ENCODE data around the gene ASCC1. TPM values are rescaled to one million over a fixed set of nuclear protein-coding genes. Genes with fewer than 3 reads are reported as not detected.
A peak's percentile ranks its signal among the peaks of the same experiment; 100 is the strongest.

The ASCC1 gene
- total and polyA plus RNA-seq, 2 of the 13 experiments (the other 11 are each of a cell fraction or from before 2014, with no cell fraction given) = 21.6 to 30.1 TPM

GRCh38 chr10:72096115-72097000 is 119.7 kb downstream of the ASCC1 start (continued):
- no peak for TF ChIP-seq ZSCAN30 (CRISPR knock-in tag; IDR thresholded peaks at IDR 0.05)
- 0 out of 2 replicates have a peak, but pooled peaks have one; percentile 40 for TF ChIP-seq POGK (CRISPR knock-in tag; conservative IDR thresholded peaks at IDR 0.05)
- no peak for TF ChIP-seq SOX6 (IDR thresholded peaks at IDR 0.05)
- peak; percentile 46; the same call in 1 of the 2 replicates for TF ChIP-seq SOX6 (CRISPR knock-in tag; IDR thresholded peaks at IDR 0.05)
- TF ChIP-seq PLSCR1 (CRISPR knock-in tag; IDR thresholded peaks at IDR 0.05; ENCODE audit: borderline replicate concordance) = no peak
- TF ChIP-seq ZNF121 (CRISPR knock-in tag; IDR thresholded peaks at IDR 0.05) = no peak
- TF ChIP-seq ZNF660 (CRISPR knock-in tag; IDR thresholded peaks at IDR 0.05; ENCODE audit: borderline replicate concordance, low read depth) = no peak
- no peak for TF ChIP-seq NFKB2 (CRISPR knock-in tag; IDR thresholded peaks at IDR 0.05; ENCODE audit: borderline replicate concordance)
- no peak for TF ChIP-seq HOXD1 (CRISPR knock-in tag; IDR thresholded peaks at IDR 0.05)
- no peak for TF ChIP-seq MBD4 (IDR thresholded peaks at IDR 0.05; ENCODE audit: borderline replicate concordance, low read length)
- TF ChIP-seq MAX (IDR thresholded peaks at IDR 0.05) = no peak; the same call in 1 of the 2 replicates
- peak; percentile 51; the same call in 1 of the 2 replicates for TF ChIP-seq SNAPC5 (CRISPR knock-in tag; IDR thresholded peaks at IDR 0.05; ENCODE audit: borderline replicate concordance)
- no peak for TF ChIP-seq ZNF550 (CRISPR knock-in tag; IDR thresholded peaks at IDR 0.05; ENCODE audit: borderline replicate concordance)
- TF ChIP-seq KDM5B (CRISPR knock-in tag; IDR thresholded peaks at IDR 0.05; ENCODE audit: borderline replicate concordance) = no peak
- TF ChIP-seq DZIP1 (CRISPR knock-in tag; IDR thresholded peaks at IDR 0.05) = no peak
- no peak for TF ChIP-seq ZNF256 (CRISPR knock-in tag; conservative IDR thresholded peaks at IDR 0.05)
- 0 out of 2 replicates have a peak, but pooled peaks have one; percentile 15 for TF ChIP-seq MED1 (CRISPR knock-in tag; IDR thresholded peaks at IDR 0.05)
- TF ChIP-seq AFF4 (CRISPR knock-in tag; IDR thresholded peaks at IDR 0.05) = no peak
- TF ChIP-seq FOXP1 (IDR thresholded peaks at IDR 0.05) = no peak
- peak; percentile 48; the same call in 1 of the 2 replicates for TF ChIP-seq FOXP1 (CRISPR knock-in tag; IDR thresholded peaks at IDR 0.05)

All from HepG2 (cell line).